HG02885 (cell line): Measurements from ENCODE around the gene EXOSC1.
"Not testable (repeated sequence)": the region's sequence is repeated elsewhere in the genome, so short reads cannot be mapped to it uniquely, and the experiment has no call there.

ENCODE experiments used
- ATAC-seq: cut with Tn5 transposase; IDR thresholded peaks from one replicate; pipeline ENCODE4 v1.9.1; 2021; ENCODE audit warnings: mild to moderate bottlenecking; ENCODE audit not compliant: unreplicated experiment, poor library complexity

EXOSC1 gene

GRCh38 chr10:97462309-97462708, 16.5 kb upstream of the EXOSC1 start:
- ATAC-seq, result no peak

- ATAC-seq, result no peak
Observed at GRCh38 chr10:97459933-97460332, 14.1 kb upstream of the EXOSC1 start.

DNA sequence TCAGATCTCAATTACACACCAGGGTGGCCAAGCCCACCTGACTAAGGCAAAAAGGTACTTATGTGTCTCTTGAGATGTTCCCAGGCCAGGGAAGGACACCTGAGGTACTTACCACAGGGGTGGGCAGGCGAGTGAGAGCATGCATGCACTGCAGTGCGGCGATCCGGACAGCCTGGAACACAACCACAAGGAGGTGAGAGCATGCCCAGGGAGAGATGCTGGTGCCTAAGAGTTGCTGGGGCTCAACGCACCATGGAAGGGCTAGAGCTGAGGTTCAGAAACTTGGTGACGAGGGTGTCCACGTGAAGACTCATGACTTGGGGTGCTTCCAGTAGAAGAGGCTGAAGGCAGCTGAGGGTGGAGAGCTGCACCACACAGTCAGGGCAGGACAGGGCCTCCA, 13.3 kb upstream of the EXOSC1 start:
- no peak for ATAC-seq

GRCh38 chr10:97456686-97457065, 10.9 kb upstream of the EXOSC1 start:
- ATAC-seq, result no peak

GRCh38 chr10:97456034-97456685, 10.4 kb upstream of the EXOSC1 start:
- ATAC-seq, result no peak

DNA sequence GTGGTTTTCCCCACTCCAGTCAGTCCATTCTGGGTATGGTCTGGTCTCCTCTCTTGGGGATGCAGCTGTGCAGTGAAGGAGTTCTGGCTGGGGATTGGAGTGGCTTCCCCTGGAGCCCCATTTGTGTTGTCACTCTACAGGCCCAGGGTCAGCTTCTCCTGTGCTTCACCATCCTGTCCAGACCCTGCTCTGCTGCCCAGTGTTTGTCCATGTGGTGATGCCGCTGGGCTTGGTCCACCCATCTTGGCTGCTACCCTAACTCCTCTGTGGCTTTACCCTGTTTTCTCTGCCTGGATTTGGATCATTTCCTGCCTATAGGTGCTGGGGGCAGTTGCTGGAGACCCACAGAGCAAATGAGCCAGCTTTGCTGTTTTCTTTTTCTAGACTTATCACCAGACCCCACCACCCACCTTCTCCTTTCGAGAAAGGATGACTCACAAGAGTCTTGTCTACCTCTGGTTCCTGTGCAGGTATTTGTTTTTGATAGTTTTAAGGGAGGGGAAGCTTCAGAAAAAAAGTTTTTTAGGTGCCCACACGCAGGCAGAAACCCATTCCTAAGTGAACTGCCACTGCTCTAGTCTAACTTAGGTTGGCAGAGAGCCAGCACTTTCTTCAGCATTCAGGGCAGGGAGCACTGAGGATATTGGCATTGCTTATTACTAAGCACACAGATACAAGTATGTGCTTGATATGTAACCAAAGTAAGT, 8.7 kb upstream of the EXOSC1 start:
- no peak for ATAC-seq

- ATAC-seq, result no peak
Observed at GRCh38 chr10:97452352-97452751, 6.5 kb upstream of the EXOSC1 start.

GRCh38 chr10:97451605-97452004, 5.8 kb upstream of the EXOSC1 start:
- no peak for ATAC-seq

GRCh38 chr10:97450828-97451227, 5.0 kb upstream of the EXOSC1 start:
- ATAC-seq, result no peak

DNA sequence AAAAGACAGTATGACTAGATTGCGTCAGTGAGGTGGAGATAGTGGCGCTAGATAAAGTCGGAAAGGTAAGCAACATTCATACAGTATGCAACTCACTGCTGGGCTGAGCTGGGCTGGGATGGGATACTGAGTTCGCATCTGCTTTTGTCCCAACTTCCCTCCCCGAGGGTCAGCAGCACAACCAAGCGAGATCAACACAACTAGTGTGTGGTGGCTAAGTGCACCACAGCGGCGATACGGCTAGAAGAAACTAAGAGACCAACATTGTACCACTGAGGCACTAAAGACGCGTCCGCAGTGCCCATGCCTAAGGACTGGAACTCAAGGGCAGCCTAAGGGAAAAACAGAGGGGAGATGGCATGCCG, 467 bp downstream of the EXOSC1 start:
- ATAC-seq, result no peak

- ATAC-seq, result no peak
Observed at GRCh38 chr10:97444212-97444611, 1.6 kb downstream of the EXOSC1 start.

GRCh38 chr10:97442277-97442676, 3.5 kb downstream of the EXOSC1 start:
- ATAC-seq, result no peak

GRCh38 chr10:97435211-97435610, 10.6 kb downstream of the EXOSC1 start:
- no peak for ATAC-seq

GRCh38 chr10:97434557-97434956, 11.2 kb downstream of the EXOSC1 start:
- no peak for ATAC-seq

DNA sequence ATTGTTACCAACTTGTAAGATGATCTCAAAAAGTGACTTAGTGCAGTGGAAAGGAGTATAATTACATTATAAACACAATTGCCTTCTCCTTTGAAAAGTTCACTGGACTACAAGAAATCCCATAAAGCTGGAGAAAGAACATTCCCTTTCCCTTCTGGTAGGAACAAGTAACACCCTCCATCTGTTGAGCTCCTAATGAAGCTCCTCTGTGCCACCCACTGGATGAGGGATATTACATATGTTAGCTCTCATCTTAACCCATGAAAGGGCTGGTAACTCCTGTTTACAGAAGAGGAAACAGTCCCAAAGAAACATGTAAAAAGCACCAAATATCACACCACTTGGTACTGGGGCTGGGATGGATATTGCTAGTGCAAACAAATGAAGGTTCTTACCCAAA, 11.8 kb downstream of the EXOSC1 start:
- no peak for ATAC-seq

DNA sequence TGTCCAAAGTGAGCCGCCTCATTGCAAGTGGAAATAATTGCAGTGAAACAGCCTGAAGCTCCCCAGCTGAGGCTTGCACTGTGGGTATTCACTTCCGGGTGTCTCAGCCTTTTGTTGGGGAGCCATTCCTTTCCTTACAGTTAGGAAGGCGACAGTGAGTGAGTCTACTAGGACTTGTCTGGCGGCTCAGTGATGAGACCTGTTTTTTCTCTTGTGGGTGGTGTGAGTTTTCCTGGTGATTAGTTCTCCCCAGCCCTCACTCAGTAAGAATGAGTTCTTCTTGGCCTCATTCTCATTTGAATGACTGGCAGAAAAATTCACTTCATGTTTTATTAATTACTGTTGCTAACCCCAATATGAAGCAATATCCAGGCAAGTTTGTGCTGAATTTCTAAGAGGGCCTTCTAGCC, 17.2 kb downstream of the EXOSC1 start:
- ATAC-seq, result no peak

DNA sequence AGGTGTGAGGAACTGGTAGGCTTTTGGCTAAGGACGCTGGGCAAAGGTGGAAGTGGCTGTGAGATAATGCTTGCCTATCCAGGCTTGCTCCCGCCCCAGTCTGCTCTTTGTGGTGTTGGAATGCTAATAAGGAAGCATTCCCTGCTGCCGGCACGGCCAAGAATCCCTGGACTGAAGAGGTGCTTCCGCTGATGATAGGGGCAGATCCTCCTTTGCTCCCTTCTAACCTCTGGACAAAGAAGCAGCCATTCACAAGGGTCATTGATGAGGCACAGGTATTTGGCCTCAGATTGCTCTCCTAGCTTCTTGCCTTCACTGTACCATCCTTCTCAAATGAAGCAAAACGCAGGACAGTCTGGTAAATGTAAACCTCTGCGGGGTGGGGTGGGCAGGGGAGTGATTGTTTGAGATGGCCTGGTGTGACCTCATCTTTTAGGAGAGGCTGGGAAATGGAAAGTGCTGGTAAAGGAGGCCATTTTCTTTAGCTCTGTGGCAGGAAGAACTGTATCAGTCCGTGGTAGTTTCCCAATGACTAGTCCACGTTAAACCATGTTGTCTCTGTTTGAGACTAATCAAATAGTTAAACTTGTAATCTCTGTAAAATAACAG, 18.1 kb downstream of the EXOSC1 start:
- ATAC-seq, result no peak

GRCh38 chr10:97426776-97427570, 18.8 kb downstream of the EXOSC1 start:
- ATAC-seq, result no peak

- peak; percentile 82 for ATAC-seq
Observed at GRCh38 chr10:97425964-97426775, 19.6 kb downstream of the EXOSC1 start, which contains the start of gene PGAM1. TSS of gene PGAM1 (plus strand) at chr10:97426191. CDS start at chr10:97426308, 117 bp downstream.

DNA sequence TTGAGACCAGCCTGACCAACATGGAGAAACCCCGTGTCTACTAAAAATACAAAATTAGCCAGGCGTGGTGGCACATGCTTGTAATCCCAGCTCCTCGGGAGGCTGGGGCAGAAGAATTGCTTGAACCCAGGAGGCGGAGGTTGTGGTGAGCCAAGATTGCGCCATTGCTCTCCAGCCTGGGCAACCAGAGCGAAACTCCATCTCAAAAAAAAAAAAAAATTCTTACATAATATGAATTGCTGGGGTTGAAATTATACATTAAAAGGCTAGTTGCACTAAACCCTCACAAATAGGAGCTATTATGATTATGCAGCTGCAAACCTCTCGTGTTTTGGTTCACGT, 22.1 kb downstream of the EXOSC1 start:
- not testable (repeated sequence) for ATAC-seq
